SJCRH30 (cell line): ENCODE measurements around the gene HDHD5. TPM values are rescaled to one million over a fixed set of nuclear protein-coding genes. Genes with fewer than 3 reads are reported as not detected.

Experiments used
- DNase-seq, 2 experiments: peaks; one replicate each; pipeline ENCODE4 v3.0.0-alpha.2; 2015 to 2020
- H3K27ac ChIP-seq: fragments of 250-450 bp; sonication (Bioruptor Pico); 2 replicates; pipeline ENCODE4 v1.5.1; 2020; ENCODE audit warnings: mild to moderate bottlenecking, moderate library complexity
- H3K27me3 ChIP-seq: fragments of 250-450 bp; sonication (Bioruptor Pico); 2 replicates; pipeline ENCODE4 v1.5.1; 2020; ENCODE audit warnings: mild to moderate bottlenecking, moderate library complexity
- H3K36me3 ChIP-seq: fragments of 250-450 bp; sonication (Bioruptor Pico); 2 replicates; pipeline ENCODE4 v1.5.1; 2020; ENCODE audit warnings: mild to moderate bottlenecking, moderate library complexity
- H3K4me1 ChIP-seq: fragments of 250-450 bp; sonication (Bioruptor Pico); 2 replicates; pipeline ENCODE4 v1.5.1; 2020; ENCODE audit warnings: mild to moderate bottlenecking, moderate library complexity
- H3K4me3 ChIP-seq: fragments of 250-450 bp; sonication (Bioruptor Pico); 2 replicates; pipeline ENCODE4 v1.5.1; 2020; ENCODE audit warnings: mild to moderate bottlenecking, moderate library complexity
- H3K9me3 ChIP-seq: fragments of 250-450 bp; sonication (Bioruptor Pico); replicated peaks from 2 replicates; pipeline ENCODE4 v1.5.1; 2020; ENCODE audit warnings: mild to moderate bottlenecking, moderate library complexity
- total RNA-seq: library from RNA; depleted of rRNA; stranded (reverse); fragments of >200 nt; shearing (Covaris generic); gene quantifications from 2 replicates; pipeline ENCODE4 v1.2.3, GENCODE V29; 2014; rRNA removed

Gene HDHD5
- total RNA-seq = 48.3 and 48.7 TPM in 2 replicates

DNA sequence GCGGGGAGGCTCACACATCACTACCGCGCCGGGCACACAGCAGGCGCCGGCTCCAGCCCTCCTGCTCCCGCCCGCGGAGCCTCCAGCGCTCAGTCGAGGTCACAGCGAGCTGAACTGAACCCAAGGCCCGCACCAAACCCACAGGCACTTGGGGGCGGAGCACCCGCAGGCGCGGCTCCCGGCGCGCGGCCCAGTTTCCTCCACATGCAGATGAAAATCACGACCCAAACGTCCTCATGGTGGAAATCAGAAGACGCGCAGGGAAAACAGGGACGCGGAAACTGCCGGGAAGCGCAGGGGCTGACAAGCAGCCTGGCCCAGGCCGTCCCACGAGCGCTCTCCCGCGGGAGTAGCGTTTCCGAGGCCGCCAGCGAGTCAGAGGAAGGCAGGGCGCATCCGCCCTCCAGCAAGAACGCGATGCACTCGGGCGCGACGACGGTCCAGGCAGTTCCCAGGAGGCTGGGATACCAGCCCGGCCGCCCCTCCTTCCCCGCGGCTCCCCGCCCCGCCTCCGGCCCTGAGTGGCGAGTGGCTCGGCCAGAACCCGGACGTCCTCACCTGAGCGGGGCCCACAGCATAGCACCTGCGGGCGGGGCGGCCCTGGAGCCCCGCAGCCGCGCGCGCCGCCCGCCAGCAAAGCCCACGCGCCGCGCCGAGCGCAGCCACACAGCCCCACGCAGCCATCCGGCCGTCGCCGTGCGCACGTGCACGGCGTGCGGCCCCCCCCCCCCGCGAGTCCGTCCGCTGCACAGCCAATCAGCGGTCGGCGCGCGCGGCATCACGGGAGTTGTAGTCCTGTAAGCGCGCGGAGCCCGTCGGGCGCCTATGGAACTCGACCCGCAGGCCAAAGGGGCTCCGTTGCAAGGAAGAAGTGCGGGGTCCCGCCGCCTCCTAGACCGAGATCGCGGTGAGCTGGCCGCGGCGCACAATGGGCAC, at the start of gene HDHD5:
TSS of gene HDHD5 (minus strand) at position 710 of the 936 bp plus-strand sequence. CDS start at position 684, 26 bp downstream.
- DNase-seq = peak; percentile 90 to 91
- H3K27ac ChIP-seq = peak within 1 kb of the TSS; percentile 53
- peak within 1 kb of the TSS; percentile 79 for H3K4me3 ChIP-seq
- no peaks in the 10 kb centered on the region for H3K4me1 ChIP-seq
- peaks cover 6% of the 10 kb centered on the region; the same call in 1 of the 2 replicates for H3K36me3 ChIP-seq
- no peaks in the 10 kb centered on the region for H3K9me3 ChIP-seq
- H3K27me3 ChIP-seq = no peaks in the 10 kb centered on the region

DNA sequence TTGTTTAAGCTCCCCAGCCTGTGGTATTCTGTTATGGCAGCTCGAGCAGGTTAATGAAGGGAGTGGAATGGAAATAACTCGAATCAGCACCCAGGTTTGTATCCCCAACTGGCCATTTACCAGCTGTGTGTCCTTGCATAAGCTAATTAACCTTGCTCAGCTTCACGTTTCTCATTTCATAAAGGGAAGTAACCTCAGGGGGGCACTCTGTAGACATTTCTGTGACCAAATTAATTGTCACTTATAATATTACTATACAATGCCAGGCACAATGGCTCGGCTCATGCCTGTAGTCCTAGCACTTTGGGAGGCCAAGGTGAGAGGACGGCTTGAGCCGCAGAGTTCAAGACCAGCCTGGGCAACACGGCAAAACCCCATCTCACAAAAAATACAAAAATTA, 46.4 kb upstream of the HDHD5 start:
- no peaks in the 10 kb centered on the region for H3K4me1 ChIP-seq
- no peak overlapping the region for H3K27ac ChIP-seq
- H3K9me3 ChIP-seq = no peaks in the 10 kb centered on the region
- no peaks in the 10 kb centered on the region for H3K27me3 ChIP-seq
- no peaks in the 10 kb centered on the region for H3K36me3 ChIP-seq
- DNase-seq = peak in 1 of 2 experiments; percentile 35
- H3K4me3 ChIP-seq = no peak overlapping the region

DNA sequence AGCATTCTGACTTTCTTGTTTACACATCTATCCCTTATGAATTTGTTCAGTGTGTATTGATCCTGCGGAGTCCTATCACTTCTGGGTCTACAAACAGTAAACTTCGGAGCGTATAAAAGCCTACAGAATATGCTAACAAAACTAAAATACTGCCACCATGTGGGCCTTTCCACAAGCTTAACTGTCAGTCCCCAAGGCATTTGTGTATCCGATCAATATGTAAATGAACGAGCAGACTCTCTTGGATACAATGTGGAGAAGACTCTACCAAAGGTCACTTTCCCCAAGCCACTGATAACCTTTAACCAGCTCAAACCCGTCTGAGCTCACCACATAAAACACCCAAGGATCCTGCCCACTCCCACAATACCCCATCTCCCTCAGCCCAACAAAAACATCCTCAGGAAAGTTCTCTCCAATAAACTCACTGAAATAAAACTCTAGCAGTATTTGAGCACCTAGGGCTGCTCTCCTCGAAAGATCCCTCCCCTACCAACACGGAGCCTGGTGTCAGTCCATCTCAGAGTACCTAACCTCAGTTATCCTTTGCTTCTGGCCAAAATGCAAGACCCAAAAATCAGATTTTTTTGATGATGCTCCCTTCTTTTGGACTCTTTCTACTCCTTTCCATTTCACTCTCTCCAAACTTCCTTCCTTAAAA, 42.3 kb upstream of the HDHD5 start:
- H3K36me3 ChIP-seq = no peaks in the 10 kb centered on the region
- no peak for DNase-seq
- H3K27ac ChIP-seq = no peak overlapping the region
- no peaks in the 10 kb centered on the region for H3K9me3 ChIP-seq
- no peaks in the 10 kb centered on the region for H3K4me1 ChIP-seq
- no peak overlapping the region for H3K4me3 ChIP-seq
- H3K27me3 ChIP-seq = no peaks in the 10 kb centered on the region

DNA sequence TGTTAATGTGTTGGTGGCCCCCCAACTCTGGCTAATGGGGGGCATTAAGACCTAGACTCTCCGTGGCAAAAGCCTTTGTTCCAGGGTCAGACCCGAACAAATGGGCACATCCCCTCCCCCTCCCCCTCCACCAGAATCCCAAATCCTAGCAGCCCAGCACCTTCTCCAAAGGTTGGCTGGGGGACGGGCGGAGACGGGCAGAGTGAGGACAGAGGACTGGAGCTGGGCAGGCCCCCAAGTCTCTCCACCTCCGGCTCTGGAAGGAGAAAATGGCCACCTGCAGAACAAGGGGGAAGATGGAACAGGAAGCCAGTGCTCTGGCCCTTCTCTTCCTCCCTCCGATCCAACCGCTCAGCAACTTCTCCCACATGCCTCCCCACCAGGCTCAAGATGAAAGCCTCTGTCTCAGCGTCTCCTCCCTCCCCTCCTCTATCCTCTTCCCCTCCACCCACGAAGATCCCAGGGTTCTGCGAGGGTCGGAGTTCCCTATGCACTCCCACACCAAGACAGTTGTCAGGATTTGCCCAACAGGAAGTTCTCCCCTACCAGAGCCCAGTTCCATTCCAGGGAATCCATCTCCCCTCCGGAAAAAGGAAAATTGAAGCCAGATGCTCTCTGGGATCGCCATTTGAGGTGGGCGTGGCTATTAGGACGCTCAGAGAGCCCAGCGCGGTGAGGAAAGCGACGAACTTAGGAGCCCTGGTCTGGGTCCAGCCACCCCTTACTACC, 40.1 kb upstream of the HDHD5 start:
- peak overlapping the region; percentile 13; the same call in 1 of the 2 replicates for H3K4me3 ChIP-seq
- H3K27ac ChIP-seq = no peak overlapping the region
- DNase-seq = no peak

DNA sequence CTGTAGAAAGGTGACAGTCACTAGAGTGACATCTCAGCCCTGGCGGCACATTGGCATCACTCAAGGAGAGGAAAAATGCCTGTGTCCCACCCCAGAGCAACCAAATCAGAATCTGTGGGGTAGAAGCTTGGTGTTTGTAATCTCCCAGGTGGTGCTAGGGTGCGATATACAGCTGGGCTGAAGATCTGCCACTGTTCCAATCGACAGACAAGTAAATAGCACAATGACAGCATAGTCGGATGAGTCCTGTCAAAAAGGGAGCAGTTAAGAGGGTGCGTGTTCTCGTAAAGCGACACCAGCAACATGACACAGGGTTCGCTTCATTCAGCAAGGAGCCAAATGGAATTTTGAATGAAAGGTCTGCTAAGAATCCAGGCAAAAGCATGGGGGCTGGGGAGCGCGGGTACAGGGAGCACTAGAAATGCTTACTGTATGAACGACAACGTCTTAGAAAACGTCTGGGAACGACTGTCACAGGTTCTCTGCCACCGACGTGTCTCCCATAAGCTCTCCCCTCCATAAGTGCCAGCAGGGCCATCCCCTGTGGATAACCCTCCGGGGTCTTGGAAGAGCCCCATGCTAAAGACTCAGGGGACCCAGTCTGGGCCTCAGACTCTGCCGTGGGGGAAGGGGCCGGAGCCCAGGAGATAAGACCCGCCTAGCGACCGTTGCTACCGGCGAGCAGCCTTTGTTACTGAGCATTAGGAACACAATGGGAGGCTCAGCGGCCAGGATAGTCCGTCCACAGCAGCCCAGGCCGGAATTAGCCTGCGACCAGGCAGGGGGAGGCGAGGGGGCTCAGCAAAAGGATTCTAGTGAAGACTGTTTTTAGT, 39.3 kb upstream of the HDHD5 start:
- no peaks in the 10 kb centered on the region for H3K36me3 ChIP-seq
- H3K27me3 ChIP-seq = no peaks in the 10 kb centered on the region
- no peaks in the 10 kb centered on the region for H3K9me3 ChIP-seq
- no peaks in the 10 kb centered on the region for H3K4me1 ChIP-seq
- DNase-seq = no peak
- H3K27ac ChIP-seq = no peak overlapping the region
- H3K4me3 ChIP-seq = peak overlapping the region; percentile 13; the same call in 1 of the 2 replicates

More for the DNA sequence above, 40.1 kb upstream of the HDHD5 start:
- Histone ChIP-seq H3K27me3 (no peaks in the 10 kb centered on the region), H3K36me3 (no peaks in the 10 kb centered on the region), H3K4me1 (no peaks in the 10 kb centered on the region), H3K9me3 (no peaks in the 10 kb centered on the region)

DNA sequence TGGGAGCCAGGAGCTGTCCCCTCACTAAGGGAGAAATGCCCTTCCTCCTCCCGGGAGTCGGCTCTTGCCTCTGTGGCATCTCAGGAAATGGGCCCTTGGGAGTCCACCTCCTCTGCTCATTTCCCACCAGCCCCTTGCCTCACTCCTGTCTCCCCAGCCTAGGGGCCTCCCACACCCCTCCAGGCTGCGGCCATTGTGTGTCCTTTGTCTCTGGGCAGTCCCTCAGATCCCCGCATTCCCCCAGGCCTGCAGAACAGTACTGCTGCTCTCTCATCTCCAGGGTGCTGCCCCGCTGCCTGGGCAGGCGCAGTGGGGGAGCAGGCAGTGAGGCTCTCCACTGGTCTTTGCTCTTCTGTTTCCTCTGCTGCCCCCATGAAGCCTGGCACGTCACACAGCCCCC, 35.1 kb upstream of the HDHD5 start:
- peaks cover 4% of the 10 kb centered on the region; the same call in 1 of the 2 replicates for H3K4me1 ChIP-seq
- H3K9me3 ChIP-seq = no peaks in the 10 kb centered on the region
- DNase-seq = peak; percentile 50 to 60
- H3K27ac ChIP-seq = no peak overlapping the region
- H3K36me3 ChIP-seq = no peaks in the 10 kb centered on the region
- no peaks in the 10 kb centered on the region for H3K27me3 ChIP-seq
- peak overlapping the region; percentile 2; the same call in 1 of the 2 replicates for H3K4me3 ChIP-seq

DNA sequence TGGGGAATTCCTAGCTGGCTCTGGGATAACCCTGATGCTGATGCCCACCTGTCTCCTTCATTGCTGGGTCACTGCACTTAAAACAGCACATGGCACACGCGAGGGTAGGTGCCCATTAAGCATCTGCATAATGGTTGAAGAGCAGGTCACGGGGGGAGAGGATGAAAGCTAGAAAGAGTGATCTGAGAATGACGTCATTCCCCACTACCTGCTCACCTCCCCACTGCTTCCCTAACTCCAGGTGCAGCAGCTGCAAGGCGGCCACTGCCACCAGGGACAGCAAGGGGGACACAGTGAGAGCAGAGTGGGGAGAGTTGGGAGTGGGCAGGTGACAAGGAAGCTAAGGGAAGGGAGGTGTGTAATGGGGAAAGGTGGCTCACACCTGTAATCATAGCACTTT, 33.1 kb upstream of the HDHD5 start:
- DNase-seq = no peak
- Histone ChIP-seq H3K4me1 (peaks cover 4% of the 10 kb centered on the region; the same call in 1 of the 2 replicates), H3K27me3 (no peaks in the 10 kb centered on the region), H3K36me3 (no peaks in the 10 kb centered on the region), H3K4me3 (no peak overlapping the region), H3K27ac (no peak overlapping the region), H3K9me3 (no peaks in the 10 kb centered on the region)

DNA sequence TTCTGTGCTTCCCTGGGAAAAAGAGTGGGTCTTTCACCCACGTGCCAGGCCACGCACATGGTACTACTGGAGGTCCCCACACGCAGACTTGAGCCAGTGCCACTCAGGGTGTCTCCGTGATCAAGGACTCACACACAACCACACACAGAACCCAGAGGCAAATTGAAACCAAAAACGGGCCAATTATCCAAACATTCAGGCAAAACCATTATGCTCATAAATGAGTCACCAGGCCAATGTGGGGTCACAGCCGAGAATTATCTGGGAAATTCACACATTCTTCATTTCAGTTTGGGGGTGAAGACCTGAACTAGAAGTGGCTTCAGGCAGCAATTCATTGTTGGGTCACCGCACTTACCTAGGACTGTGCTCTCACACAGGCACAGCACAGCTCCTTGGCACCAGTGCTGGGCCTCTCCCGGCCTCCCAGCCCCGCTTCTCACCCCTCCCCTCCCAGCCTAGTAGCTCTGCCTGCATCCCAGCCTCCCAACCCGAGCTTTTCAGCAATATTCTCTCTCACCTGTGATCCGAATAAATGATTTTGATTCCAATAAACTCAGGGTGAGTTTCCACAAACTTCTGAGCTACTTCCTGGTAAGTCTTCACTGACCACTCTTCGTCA, 32.2 kb upstream of the HDHD5 start:
- DNase-seq = peak in 1 of 2 experiments; percentile 32
- no peaks in the 10 kb centered on the region for H3K27me3 ChIP-seq
- peak overlapping the region; percentile 6; the same call in 1 of the 2 replicates for H3K4me3 ChIP-seq
- no peaks in the 10 kb centered on the region for H3K9me3 ChIP-seq
- H3K27ac ChIP-seq = no peak overlapping the region
- H3K36me3 ChIP-seq = no peaks in the 10 kb centered on the region
- H3K4me1 ChIP-seq = peaks cover 4% of the 10 kb centered on the region; the same call in 1 of the 2 replicates

DNA sequence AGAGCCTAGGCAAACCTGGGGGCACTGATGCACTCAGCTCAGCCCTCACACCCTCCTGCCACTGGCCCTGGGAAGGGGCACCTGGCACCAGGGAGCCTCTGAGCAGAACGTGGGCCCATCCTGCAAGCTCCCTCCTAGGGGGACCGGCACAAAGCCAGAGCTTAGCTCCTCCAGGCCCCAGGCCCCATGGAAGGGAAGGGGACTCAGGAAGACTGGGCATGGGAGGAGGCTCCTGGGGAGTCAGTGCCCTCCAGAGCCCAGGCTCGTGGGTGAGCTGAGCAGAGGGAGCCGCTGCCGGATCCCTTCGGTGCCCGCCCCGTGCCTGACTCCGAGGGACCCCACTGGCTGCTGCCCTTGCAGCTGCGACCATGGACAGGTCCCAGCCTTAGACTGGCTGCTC, 31.6 kb upstream of the HDHD5 start:
- no peaks in the 10 kb centered on the region for H3K9me3 ChIP-seq
- H3K36me3 ChIP-seq = no peaks in the 10 kb centered on the region
- DNase-seq = no peak
- H3K27ac ChIP-seq = no peak overlapping the region
- H3K4me3 ChIP-seq = no peak overlapping the region
- no peaks in the 10 kb centered on the region for H3K27me3 ChIP-seq
- peaks cover 4% of the 10 kb centered on the region; the same call in 1 of the 2 replicates for H3K4me1 ChIP-seq

DNA sequence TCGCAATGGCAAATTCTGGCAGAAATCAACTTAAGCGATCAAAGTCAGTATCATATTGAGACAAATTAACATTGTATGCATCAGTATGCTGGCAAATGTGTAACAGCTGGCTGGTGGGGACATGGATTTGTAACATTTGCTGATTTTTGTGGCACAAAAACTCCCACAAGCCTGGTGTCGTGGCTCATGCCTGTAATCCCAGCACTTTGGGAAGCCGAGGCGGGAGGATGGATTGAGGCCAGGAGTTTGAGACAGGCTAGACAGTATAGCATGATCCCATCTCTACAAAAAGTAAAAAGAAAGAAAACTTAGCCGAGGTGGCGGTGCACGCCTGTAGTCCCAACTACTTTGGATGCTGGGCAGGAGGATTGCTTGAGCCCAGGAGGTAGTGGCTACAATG, 17.6 kb upstream of the HDHD5 start:
- DNase-seq = no peak

DNA sequence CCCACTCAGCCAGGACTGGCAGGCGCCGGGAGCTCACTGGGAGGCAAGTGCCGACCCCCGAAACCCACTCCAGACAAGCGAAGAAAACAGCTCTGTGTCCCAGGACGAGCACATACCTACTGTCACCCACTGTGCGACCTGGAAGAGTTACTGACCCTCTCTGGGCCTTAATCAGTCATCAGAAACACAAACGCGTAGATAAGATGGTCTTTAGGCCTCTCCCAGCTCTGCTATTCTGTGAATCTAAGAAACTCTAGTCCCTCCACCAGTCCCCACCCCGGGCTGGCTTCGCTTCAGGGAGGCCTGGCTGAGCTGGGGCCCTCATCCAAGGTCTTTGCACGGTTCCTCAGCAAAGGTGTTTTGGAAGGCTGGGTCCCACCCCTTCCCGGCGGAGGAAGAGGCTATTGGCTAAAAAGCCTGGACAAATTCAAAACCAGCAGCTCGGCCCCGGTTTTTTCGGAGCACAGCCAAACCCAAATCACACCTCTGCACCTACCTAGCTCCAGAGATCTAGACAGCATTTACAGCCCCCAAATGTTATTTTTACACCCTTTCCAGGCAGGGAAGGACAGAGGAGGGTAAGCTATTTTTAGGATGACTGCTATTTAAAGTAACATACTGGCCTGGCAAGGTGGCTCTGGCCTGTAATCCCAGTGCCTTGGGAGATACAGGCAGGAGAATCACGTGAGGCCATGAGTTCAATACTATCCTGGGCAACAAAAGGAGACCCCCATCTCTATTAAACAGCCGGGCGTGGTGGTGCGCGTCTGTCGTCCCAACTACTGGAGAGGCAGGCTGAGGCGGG, 13.2 kb upstream of the HDHD5 start:
- Histone ChIP-seq H3K4me1 (no peaks in the 10 kb centered on the region), H3K27me3 (no peaks in the 10 kb centered on the region), H3K9me3 (no peaks in the 10 kb centered on the region), H3K27ac (peak overlapping the region; percentile 15; the same call in 1 of the 2 replicates), H3K36me3 (no peaks in the 10 kb centered on the region; the same call in 1 of the 2 replicates), H3K4me3 (peak overlapping the region; percentile 70)
- DNase-seq = peak in 1 of 2 experiments; percentile 36

More for the DNA sequence above, 17.6 kb upstream of the HDHD5 start:
- H3K4me3 ChIP-seq = no peak overlapping the region
- 0 out of 2 replicates have a peak, but pooled peaks cover 4% of the 10 kb centered on the region for H3K27me3 ChIP-seq
- H3K9me3 ChIP-seq = no peaks in the 10 kb centered on the region
- no peaks in the 10 kb centered on the region; the same call in 1 of the 2 replicates for H3K36me3 ChIP-seq
- no peaks in the 10 kb centered on the region for H3K4me1 ChIP-seq
- H3K27ac ChIP-seq = no peak overlapping the region

DNA sequence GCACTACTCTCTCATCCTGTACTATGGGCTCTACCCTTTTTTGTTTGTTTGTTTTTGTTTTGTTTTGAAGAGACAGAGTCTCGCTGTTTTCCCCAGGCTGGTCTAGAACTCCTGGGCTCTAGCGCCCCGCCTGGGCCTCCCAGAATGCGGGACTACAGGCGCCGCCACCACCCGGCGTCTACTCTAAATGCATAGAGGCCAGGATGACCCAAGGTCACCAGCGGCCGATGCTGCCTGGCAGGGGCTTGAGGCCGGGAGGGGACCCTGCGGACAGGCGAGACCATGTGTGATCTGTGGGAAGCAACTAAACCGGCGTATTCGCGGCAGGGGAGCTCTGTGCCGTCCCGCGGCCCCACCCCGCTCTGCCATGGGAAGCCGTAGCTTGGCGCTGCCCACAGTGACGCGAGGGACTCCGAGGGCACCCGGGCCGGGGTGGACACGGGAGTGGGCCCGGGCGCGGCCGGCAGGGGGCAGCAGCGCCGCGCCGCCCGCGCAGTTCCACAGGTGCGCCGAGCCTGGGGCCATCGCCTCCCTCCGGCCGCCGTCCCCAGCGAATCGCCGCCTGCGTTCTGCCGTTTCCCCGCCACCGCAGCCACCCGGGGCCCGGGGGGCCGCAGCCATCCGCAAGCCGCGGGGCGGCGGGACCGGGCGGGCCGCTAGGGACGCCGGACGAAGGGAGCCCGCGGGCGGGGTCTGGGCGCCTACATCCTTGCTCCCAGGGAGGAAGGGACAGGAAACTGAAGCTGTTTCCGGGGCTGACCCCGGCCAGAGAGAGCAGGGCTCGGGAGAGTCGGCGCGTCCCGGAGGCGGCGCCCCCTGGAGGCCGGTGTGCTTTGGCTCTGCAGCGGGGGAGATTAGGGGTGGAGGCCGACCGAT, 12.3 kb upstream of the HDHD5 start:
- H3K27me3 ChIP-seq = no peaks in the 10 kb centered on the region
- peak overlapping the region; percentile 70 for H3K4me3 ChIP-seq
- H3K4me1 ChIP-seq = no peaks in the 10 kb centered on the region
- H3K36me3 ChIP-seq = no peaks in the 10 kb centered on the region
- peak; percentile 93 to 94 for DNase-seq
- peak overlapping the region; percentile 29; the same call in 1 of the 2 replicates for H3K27ac ChIP-seq
- H3K9me3 ChIP-seq = no peaks in the 10 kb centered on the region
